NCI-H1048 (cell line): Measurements from ENCODE around the gene KLHDC4.
"Not testable (repeated sequence)": the region's sequence is repeated elsewhere in the genome, so short reads cannot be mapped to it uniquely, and the experiment has no call there.

Source experiments
- DNase-seq: peaks from one replicate; lab custom pipeline; 2025; lab: John Stamatoyannopoulos, UW

KLHDC4 gene

DNA sequence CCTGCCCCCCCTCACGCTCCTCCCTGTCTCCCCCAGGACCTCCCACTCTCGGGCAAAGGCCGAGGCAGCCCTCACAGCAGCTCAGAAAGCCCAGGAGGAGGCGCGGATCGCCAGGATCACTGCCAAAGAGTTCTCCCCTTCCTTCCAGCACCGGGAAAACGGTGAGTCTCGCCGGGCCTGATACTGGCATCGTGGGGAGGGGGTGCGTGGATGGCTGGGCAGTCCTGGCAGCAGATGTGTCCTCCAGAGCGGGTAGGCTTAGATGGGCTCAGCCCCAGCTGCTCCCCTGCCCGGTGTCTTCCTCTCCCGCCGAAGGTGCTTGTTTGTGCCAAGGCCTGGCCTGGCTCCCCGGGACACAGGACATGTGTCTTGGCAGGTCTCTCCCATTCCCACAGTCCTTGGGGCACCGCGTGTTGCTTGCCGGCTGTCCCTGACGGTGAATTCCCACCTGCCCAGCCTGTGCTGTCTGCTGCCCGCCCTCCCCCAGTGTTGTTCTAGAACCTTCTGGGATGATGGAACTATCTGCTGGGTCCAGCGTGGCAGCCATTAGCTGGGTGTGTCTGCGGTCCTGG lies 81.6 kb downstream of the KLHDC4 start:
- no peak for DNase-seq

DNA sequence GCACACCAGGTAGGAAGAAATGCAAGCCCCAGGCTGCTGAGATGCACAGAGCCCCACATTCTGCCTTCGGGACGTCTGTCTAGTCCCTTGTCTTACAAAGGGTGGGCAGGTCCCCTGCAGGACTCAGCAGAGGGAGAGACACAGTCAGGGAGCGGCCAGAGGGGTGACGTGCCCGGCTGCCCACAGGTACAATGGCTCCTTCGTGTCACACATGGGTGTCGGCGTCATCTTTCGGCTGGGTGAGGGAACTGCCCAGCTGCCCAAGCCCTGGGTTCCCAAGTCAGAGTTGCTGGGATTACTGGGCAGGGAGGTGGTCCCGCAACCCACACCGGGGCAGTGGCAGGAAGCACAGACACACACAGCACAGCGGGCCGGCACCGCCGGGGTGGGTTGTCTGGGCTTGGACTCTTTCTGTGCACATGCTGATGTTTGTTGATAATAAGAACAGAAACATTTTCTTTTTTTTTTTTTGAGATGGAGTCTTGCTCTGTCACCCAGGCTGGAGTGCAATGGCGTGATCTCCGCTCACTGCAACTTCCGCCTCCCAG lies 82.9 kb downstream of the KLHDC4 start:
- DNase-seq: no peak

DNA sequence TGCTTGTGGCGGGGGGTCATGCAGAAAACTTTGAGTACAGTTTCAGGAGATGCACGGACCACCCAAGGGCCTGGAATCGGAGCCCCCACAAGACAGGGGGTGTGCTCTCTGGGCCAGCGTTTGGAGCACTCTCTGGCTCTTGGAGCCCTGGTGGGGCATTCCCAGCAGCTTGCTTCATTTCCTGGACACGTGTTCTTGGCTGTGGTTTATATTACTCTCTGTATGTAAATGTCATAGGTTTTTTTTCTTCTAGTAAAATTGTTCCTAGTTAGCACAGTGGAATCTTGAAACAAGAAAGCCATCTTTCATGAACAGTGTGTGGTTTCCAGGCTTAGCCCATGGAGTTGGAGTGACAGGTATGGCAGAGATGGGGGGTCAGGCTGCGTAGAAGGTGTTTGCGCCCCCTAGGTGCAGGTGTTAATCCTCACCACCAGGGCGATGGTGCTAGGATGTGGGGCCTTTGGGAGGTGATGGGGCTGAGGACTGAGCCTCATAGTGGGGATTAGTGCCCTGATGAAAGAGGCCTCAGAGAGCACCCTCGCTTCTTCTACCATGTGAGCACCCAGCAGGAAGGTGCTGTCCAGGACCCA lies 83.7 kb downstream of the KLHDC4 start:
- no peak for DNase-seq

DNA sequence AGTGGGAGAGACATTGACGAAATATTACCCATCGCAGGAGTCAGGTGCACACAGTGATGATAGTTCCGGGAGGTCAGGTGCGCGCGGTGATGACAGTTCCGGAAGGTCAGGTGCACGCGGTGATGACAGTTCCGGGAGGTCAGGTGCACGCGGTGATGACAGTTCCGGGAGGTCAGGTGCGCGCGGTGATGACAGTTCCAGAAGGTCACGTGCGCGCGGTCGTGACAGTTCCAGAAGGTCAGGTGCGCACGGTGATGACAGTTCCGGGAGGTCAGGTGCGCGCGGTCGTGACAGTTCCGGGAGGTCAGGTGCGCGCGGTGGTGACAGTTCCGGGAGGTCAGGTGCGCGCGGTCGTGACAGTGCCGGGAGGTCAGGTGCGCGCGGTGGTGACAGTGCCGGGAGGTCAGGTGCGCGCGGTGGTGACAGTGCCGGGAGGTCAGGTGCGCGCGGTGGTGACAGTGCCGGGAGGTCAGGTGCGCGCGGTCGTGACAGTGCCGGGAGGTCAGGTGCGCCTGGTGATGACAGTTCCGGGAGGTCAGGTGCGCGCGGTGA lies 84.7 kb downstream of the KLHDC4 start:
- not testable (repeated sequence) for DNase-seq

DNA sequence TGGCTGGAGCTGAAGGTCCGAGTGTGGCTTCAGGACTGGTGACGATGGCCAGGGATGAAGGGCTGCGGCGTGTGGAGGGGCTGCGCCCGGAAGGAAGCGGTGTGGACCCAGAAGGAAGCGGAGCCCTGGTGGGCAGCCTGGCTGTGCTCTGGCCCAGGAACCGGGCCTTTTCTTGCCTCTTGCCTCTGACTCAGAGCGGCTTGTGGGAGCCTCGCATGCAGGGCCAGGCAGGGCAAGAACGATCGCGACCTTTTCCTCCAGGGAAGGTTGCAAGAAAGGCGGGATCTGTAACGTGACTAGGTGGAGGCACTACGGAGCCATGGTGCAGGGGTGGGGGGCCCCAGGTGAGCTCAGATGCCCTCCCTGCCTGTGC lies 85.5 kb downstream of the KLHDC4 start:
- no peak for DNase-seq

DNA sequence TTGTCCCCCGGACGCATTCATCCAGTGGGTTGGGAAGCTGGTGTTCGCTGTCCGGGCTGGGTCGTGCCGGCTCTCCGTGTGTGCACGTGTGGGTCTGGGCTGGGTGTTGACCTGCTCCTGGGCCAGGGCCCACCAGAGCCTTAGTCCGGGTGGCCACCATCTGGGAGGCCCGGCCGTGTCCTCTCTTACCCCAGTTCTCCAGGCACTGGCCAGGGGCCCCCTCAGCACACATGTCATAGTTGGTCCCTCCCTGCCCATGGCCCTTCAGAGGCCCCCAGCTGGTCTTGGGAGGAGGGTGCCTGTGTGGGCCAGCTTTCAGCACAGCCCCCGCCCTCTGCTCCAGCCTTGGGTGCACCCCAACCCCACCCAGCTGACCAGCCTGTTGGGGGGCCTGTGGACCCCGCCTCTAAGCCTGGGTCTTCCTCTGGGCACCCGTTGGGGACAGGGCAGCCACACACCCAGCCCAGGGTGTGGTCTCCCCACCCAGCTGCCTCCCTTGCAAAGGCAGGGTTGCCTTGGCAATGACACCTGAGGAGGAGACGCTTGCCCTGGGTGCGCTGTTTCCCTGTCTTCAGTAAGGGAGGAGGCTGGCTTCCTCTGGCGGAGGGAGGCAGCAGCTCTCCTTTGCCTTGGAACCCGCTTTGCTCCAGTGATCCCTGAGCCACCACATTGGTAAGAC lies 86.1 kb downstream of the KLHDC4 start:
- no peak for DNase-seq

DNA sequence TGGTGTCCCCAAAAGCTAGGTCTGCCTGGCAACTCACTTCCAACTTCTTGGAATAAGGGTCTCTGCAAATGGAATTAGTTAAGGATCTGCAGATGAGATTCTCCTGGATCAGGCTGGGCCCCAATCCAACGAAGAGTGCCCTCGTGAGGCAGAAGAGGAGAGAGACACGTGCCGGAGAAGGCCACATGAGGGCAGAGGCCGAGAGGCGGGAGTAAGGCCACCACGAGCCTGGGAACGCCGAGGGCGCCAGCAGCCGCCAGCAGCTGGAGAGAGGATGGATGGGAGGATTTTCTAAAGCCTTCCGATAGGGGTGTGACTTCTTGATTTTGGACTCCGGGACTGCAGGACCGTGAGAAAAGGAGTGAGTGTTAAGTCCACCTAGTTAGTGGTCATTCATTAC lies 87.2 kb downstream of the KLHDC4 start:
- DNase-seq: no peak

DNA sequence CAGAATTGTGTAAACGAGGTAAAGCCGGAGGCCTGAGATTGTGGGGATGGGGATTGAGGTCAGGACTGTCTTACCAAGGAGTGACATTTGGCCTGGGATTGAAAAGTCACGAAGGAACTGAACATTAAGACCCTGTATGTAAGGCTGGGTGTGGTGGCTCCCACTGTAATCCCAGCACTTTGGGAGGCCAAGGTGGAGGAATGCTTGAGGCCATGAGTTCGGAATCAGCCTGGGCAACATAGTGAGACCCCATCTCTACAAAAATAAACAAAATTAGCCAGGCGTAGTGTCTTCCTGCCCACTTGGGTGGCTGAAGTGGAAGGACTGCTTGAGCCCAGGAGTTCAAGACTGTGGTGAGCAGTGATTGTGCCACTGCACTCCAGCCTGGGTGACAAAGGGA lies 88.0 kb downstream of the KLHDC4 start:
- no peak for DNase-seq

DNA sequence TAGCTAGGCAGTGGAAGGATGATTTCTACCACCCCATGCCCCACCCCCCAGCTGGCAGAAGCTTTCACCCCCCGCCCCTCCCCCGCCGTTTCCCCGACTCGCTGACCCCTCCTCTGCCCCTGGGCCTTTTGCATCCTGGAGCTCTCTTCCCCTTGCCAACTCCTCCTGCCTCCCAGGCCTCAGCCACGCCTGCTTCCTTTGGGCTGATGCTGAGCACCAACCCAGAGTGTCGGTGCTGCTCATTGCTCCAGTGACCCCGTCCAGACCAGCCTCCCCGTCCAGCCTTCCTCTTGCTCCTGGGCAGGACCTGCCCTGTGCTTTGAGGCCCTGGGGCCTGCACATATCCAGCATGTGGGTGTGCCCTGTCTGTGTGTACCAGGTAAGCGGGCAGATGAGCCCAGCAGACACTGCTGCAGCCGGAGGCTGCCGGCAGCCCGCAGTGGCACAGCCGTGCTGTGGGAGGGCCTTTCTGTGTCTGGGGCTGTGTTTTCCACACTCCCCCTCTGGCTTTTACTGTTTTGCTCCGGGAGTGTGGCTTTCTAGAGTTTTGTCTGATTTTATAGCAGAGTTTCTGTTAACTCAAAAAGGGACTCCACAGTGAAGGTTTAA lies 90.6 kb downstream of the KLHDC4 start:
- DNase-seq: no peak

DNA sequence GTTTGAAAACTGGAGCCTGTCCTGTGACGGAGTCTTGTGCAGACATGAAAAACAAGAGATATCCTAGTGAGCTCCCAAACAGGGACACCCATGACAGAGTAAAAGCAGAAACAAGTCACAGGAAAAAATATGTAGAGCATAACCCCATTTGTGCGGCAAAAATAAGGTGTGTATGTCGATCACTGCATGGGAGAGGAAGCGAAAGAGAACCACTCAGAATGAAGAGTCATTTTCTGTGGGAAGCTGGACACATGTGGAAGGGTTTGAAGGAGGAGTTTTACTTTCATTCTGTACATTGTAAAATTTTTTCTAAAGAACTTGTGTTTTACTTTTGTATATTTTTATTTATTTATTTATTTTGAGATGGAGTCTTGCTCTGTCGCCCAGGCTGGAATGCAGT lies 91.4 kb downstream of the KLHDC4 start:
- no peak for DNase-seq

DNA sequence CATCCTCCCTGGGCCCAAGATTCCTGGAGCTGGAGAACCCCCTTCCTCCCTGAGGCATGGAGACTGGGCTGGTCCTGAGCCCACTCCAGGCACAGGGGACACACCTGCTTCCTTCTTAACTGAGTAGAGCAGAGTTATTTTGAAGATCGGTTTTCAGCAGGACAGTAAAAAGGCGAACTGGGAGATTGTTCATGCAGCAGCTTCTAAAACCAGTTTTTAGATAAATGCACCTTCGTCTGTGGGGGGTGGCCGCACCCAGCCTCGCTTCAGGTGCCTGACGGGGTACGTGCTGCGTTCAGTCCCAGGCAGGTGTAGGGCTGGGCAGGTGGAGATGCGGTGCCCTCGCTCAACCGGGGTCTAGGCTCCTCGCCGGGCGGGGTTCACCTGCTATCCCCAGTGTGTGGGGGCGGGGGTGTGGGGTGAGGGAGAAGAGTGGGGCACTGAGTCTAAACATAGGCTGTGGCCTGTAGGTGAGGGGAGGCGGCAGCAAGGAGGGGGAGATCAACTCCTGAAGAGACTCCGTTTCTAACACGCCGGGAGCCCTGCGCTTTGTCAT lies 94.0 kb downstream of the KLHDC4 start:
- no peak for DNase-seq

DNA sequence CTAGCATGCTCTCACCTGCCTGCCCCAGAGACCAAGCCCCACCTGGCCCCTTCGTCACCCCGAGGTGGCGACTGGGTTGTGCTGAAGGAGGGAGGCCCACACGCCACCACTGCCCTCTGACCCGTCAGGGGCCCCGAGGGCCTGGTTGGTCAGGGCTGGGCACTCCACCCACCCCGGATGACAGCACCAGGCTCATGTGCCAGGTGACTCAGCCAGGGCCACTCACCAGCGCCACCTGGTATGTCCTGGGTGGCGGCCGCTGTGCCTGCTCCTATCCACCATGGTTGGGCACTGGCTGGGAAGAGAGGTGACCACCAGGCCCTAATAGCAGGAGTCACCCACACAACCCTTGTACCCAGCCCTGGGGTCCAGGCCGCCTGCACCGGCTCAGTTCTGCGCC lies 94.6 kb downstream of the KLHDC4 start:
- no peak for DNase-seq

DNA sequence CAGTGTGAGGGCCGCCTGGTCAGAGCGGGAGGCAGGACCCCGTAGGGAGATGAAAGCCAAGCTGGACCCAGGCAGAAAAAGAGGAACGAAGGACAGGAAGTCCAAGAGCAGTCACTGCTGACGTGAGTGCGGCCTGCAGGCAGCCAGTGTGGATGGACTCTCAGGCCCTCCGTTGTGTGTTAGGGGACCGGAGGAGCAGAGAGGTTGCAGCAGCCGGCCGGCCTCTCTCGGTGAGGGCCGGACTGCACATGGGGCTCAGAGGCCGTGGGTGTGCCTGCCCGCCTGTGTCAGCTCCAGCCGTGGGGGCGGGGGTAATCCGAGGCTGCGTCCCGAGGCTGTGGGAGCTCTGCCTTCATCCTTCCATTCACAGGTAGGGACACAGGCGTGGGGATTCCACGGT lies 96.1 kb downstream of the KLHDC4 start:
- no peak for DNase-seq

DNA sequence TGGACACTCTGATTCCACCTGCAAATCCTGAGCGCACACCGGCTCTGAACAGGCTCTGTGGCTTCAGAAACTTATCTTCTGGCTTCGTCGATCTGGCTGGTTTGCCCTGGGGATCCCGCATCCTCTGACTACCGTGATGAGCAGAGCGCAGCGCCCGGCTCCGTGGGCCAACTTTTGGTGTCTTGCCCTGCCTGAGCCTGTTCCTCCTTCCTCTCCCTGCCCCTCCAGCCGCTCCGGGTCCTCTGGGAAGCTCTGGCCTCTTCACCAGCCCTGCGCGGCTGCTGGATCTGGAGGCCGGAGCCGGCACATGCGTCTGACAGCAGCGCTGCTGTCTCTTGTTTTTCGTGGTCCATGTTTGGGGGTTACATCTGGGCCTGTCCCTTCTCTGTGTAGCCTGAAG lies 97.8 kb downstream of the KLHDC4 start:
- DNase-seq: no peak

DNA sequence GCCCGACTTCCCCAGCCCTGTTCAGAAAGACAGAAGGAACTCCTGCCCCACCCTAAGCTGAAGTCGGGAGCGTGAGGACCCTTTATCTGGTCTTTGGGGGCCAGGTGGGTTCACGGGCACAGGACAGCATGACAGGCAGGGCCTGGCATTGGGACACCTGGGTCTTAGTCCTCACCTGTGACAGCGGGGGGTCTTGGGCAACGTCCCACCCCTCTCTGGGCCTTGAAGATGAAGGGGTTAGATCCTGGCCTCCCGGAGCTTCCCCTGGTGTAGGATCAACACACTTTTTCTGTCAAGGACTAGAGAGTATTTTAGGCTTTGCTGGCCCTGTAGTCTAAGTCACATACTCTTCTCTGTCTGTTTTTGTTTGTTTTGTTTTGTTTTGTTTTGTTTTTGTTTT lies 98.3 kb downstream of the KLHDC4 start:
- no peak for DNase-seq

DNA sequence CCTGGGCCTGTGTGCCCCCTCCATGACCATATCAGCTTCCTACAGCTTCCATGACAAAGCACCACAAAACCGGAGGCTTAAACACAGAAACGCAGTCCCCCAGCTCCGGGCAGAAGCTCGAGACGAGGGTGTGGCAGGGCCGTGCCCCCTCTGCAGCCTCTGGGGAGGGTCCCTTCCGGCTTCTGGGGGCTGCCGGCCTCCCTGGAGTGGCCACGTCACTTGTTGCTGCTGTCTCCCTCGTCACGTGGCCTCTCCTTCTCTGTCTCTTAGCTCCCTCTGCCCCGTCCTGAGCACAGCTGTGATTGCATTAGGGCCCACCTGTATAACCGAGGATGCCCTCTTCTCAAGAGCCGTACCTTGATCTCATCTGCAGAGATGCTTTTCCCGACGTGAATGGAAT lies 98.9 kb downstream of the KLHDC4 start:
- no peak for DNase-seq

DNA sequence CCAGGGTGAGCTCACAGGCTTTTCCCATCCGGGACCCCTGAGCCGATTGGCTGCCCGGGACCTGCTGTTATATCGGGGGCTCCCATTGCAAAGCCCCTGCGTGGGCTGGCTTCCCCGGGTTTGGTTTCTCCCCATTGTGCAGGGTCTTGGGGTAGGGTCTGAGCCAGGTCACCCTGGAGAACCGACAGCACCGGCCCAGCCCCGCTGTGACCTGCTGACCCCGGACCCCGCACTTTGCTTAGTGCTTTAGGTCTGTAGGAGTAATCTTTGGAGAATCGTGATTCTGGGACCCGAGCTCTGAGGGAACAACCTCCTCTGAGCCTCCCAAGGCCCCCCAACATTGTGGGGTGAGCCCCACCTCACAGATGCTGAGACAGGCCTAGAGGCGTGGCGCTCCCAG lies 100.6 kb downstream of the KLHDC4 start:
- no peak for DNase-seq

DNA sequence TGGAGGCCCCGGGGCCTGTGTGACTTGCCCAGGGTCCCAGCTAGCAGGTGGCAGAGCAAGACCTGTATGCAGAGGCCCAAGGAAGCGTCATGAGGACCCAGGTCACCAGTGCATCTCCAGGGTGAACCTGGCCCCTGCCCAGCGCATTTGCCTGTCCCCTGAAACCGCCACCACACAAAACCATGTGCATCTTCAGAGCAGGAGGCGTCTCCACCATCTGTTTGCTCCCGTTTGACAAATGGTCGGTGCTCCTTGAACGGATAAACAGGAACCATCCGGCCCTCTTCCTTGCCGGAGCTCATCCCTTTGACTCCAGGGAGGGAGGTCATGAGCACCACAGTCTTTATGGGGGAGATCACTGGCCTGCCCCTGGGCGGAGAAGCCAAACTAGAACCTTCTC lies 101.0 kb downstream of the KLHDC4 start:
- no peak for DNase-seq

DNA sequence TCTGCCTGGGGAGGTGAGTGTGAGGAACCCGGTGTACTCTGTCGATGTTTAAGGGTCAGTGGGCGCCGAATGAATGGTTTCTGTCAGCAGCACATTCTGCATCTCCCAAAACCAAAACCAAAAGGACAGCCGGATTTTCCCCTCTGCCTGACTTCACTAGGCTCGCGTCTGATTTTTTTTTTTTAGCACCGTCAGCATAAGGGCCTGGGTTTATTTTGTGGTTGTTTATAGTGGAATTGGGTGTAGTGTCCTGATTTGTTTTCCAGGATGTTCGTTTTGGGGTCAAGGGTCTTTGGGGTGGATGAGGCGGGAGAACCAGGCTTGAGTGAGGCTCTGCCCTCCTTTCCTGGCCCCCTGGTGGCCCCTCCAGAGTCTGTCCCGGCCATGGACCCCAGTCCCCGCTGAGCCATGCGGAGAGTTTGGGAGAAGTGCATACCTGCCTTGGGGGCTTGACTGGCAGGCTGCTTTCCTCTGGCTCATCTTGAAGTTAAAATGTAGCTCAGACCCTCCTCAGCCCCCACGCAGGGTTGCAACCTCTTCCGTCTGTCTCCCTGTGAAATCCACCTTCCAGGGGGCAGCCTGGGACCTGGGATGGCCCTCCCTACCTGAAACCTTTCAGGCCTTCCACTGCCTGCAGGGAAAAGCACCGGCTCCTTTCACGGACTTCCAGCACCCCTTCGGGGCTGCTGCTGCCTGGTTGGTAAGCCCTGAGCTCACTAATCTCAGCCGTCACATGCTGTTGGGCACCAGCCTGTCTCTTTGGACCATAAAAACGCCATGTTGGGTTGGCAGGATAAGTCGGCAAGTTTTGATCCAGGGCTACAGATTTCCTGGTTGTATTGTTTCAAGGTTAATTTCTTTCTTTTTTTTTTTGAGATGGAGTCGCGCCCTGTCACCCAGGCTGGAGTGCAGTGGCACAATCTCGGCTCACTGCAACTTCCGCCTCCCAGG lies 103.3 kb downstream of the KLHDC4 start:
- no peak for DNase-seq

DNA sequence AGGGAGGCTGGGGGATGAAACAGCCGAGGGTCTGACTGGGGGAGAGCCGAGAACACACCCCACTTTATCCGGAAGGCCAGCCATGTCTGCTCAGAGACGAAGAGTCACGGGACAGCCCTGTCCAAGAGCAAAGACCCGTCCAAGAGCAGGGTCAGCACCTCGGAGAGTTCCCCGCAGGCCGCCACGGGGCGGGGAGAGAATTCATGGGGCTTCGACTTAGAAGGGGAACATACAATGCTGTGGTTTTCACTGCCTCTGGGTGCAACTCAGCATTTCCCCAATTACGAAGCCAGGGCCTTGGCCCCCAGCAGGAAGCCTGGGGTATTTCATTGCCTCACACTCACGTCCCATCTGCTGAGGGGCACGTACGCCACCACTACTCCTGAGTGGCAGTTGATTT lies 104.2 kb downstream of the KLHDC4 start:
- DNase-seq: no peak

DNA sequence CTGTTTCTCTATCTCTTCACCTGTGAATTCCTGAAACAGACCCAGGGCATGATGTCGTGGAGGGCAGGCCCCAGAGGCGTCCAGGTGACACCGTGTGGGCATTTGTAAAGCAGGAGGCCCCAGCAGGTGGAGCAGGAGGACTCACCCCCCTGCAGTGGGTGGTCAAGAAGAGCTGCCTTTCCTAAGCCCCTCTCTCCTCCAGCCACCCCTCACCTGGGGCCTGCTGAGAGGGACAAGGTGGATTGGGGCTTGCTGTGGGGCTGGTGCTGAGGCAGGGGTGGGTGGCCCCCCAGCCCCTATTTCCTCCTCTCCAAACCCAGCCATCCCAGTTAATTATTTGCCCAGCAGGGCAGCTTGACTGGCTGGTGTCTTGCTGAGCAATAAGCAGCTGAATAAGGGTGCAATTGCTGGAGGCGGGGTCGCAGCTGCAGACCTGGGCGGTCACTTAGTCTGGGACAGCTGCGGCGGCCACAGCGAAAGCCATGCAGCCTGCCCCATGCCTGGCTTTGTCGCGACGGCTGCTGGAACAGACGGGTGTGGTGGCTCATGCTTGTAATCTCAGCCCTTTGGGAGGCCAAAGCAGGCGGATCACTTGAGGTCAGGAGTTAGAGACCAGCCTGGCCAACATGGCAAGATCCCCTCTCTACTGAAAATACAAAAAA lies 107.1 kb downstream of the KLHDC4 start:
- DNase-seq: no peak
